ENCODE results near the gene SNX24. TPM values are rescaled to one million over a fixed set of nuclear protein-coding genes. Genes with fewer than 3 reads are reported as not detected.

The SNX24 gene
- polyA plus RNA-seq, 2 of the 4 experiments (the other 2 are of a cell fraction), result 20.4 to 22.4 TPM

DNA sequence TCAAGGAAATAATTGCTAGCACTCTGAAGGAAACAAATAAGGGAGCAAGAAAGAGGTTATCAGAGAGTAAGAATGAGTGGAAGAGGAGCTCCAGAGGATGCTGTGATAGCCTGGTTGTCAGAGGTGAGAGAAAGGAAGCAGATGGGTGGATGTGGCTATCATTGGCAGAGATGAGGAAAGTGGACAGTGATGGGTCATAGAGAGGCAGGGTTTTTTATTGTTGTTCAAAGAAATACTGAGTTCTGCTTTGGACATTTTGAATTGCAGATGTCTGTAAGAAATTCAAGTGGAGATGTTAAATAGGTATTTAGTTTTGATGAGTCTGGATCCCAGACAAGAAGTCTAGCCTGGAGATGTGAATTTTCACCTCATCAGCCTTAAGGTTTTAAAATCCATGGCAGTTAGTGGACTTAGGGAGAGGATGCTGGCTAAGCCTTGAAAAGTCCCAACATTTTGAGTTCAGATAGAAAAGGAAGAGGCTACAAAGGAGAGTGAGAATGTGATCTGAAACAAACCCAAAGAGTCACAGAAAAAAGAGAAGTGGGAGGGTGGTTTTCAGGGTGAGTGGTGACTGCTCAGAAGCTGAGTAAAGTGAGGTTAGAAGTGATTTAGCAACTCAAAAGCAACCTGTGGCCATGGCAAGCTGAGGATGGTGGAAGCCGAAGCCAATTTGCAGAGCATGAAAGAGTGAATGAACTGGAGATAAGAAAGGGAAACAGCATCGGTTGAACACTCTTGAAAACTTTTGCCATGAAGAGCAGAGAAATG is 140.7 kb downstream of the SNX24 start:
- FAIRE-seq (no peak), ATAC-seq (no peak), DNase-seq (ENCODE audit: low read depth in 1 of 2, low spot score in 1 of 2) (no peak)
- H3K4me1 ChIP-seq, result no peaks in the 10 kb centered on the region
- TF ChIP-seq FOSL2 (IDR thresholded peaks at IDR 0.05), result no peak
- no peak for TF ChIP-seq FOSL2 (CRISPR knock-in tag; IDR thresholded peaks at IDR 0.05)
- no peak for TF ChIP-seq HDAC2 (IDR thresholded peaks at IDR 0.05)
- TF ChIP-seq, protein P1, sequence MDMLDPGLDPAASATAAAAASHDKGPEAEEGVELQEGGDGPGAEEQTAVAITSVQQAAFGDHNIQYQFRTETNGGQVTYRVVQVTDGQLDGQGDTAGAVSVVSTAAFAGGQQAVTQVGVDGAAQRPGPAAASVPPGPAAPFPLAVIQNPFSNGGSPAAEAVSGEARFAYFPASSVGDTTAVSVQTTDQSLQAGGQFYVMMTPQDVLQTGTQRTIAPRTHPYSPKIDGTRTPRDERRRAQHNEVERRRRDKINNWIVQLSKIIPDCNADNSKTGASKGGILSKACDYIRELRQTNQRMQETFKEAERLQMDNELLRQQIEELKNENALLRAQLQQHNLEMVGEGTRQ (IDR thresholded peaks at IDR 0.05), result no peak
- TF ChIP-seq HOXA7 (CRISPR knock-in tag; IDR thresholded peaks at IDR 0.05), result no peak
- TF ChIP-seq CHD2 (IDR thresholded peaks at IDR 0.05; ENCODE audit: low read length, partially characterized antibody), result no peak
- no peak for TF ChIP-seq RCOR1 (IDR thresholded peaks at IDR 0.05; ENCODE audit: low read depth, low read length)
- TF ChIP-seq CBX2 (IDR thresholded peaks at IDR 0.05; ENCODE audit: borderline replicate concordance, low read depth), result no peak
- TF ChIP-seq NPAS2 (CRISPR knock-in tag; IDR thresholded peaks at IDR 0.05; ENCODE audit: borderline replicate concordance), result no peak
- TF ChIP-seq HOXB5 (CRISPR knock-in tag; IDR thresholded peaks at IDR 0.05), result no peak
- no peak for TF ChIP-seq KDM5A (IDR thresholded peaks at IDR 0.05)
- no peak for TF ChIP-seq GATA3 (IDR thresholded peaks at IDR 0.05; ENCODE audit: borderline replicate concordance)
- TF ChIP-seq, protein P2, sequence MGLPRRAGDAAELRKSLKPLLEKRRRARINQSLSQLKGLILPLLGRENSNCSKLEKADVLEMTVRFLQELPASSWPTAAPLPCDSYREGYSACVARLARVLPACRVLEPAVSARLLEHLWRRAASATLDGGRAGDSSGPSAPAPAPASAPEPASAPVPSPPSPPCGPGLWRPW (IDR thresholded peaks at IDR 0.05), result no peak
- TF ChIP-seq NFE2L2 (conservative IDR thresholded peaks at IDR 0.05; ENCODE audit: low read length), result no peak
- TF ChIP-seq, protein P3, sequence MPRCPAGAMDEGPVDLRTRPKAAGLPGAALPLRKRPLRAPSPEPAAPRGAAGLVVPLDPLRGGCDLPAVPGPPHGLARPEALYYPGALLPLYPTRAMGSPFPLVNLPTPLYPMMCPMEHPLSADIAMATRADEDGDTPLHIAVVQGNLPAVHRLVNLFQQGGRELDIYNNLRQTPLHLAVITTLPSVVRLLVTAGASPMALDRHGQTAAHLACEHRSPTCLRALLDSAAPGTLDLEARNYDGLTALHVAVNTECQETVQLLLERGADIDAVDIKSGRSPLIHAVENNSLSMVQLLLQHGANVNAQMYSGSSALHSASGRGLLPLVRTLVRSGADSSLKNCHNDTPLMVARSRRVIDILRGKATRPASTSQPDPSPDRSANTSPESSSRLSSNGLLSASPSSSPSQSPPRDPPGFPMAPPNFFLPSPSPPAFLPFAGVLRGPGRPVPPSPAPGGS (IDR thresholded peaks at IDR 0.05), result no peak
- TF ChIP-seq HOXB13 (CRISPR knock-in tag; IDR thresholded peaks at IDR 0.05; ENCODE audit: low read depth), result no peak
- TF ChIP-seq, protein P4, sequence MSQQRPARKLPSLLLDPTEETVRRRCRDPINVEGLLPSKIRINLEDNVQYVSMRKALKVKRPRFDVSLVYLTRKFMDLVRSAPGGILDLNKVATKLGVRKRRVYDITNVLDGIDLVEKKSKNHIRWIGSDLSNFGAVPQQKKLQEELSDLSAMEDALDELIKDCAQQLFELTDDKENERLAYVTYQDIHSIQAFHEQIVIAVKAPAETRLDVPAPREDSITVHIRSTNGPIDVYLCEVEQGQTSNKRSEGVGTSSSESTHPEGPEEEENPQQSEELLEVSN (IDR thresholded peaks at IDR 0.05; ENCODE audit: borderline replicate concordance, low read depth), result no peak
- no peak for TF ChIP-seq POLR2AphosphoS2 (conservative IDR thresholded peaks at IDR 0.05; ENCODE audit: low read length)
- no peak for TF ChIP-seq ZNF302 (CRISPR knock-in tag; IDR thresholded peaks at IDR 0.05)
- no peak overlapping the region for H3K27ac ChIP-seq
- 90% methylated on average over 2 of the region's 2 CpGs for WGBS (ENCODE audit: missing lambda C conversion rate)
- ChIA-PET POLR2A (no interaction called here), CTCF (no interaction called here)
- H3K9me3 ChIP-seq, result no peaks in the 10 kb centered on the region
- H3K4me3 ChIP-seq, result no peak overlapping the region
- no peak overlapping the region for H3K4me2 ChIP-seq

DNA sequence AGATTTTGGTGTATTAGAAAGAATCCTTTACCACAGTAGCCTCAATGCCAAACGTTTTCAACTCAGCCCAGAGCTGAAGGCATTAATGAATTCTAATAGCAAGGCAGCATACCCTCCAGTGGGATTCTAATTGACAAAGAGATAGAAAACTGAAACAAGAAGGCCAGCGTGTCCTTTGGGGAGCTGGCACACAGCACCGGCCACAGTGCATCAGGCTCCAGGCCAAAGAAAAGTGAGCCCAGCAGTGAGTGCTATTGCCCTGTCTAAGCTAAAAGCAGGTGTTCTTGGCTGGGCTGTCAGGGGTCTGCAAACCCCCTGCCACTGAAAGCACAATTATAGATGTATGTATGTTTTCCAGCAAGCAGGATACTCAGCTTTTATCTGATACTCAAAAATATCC is 150.7 kb downstream of the SNX24 start:
- ChIA-PET CTCF (interaction anchor here (0.6 kb wide), 1 partner anchor 315 kb away, joined by 3 read pairs; no protein-coding TSS in a partner anchor), POLR2A (no interaction called here)
- Histone ChIP-seq H3K4me2 (no peak overlapping the region), H3K9me3 (no peaks in the 10 kb centered on the region), H3K27ac (no peak overlapping the region), H3K4me1 (no peaks in the 10 kb centered on the region), H3K4me3 (no peak overlapping the region)
- FAIRE-seq (no peak), DNase-seq (ENCODE audit: low read depth in 1 of 2, low spot score in 1 of 2) (no peak), ATAC-seq (no peak)
- TF ChIP-seq FOXS1 (CRISPR knock-in tag; IDR thresholded peaks at IDR 0.05) (no peak), CBX2 (IDR thresholded peaks at IDR 0.05; ENCODE audit: borderline replicate concordance, low read depth) (no peak), EP300 (IDR thresholded peaks at IDR 0.05) (no peak), PHF8 (IDR thresholded peaks at IDR 0.05; ENCODE audit: borderline replicate concordance, low read depth) (no peak), FOSB (CRISPR knock-in tag; IDR thresholded peaks at IDR 0.05) (no peak), NPAS2 (CRISPR knock-in tag; IDR thresholded peaks at IDR 0.05; ENCODE audit: borderline replicate concordance) (no peak), GATA3 (IDR thresholded peaks at IDR 0.05; ENCODE audit: borderline replicate concordance) (no peak), SMC3 (IDR thresholded peaks at IDR 0.05) (no peak), EHF (CRISPR knock-in tag; IDR thresholded peaks at IDR 0.05) (no peak), JUNB (IDR thresholded peaks at IDR 0.05) (no peak), ZNF302 (CRISPR knock-in tag; IDR thresholded peaks at IDR 0.05) (no peak), KDM5A (IDR thresholded peaks at IDR 0.05) (no peak), MYC (IDR thresholded peaks at IDR 0.05; ENCODE audit: borderline replicate concordance, low read length) (no peak), TP53 (CRISPR knock-in tag; IDR thresholded peaks at IDR 0.05) (no peak)
- TF ChIP-seq, protein P5, sequence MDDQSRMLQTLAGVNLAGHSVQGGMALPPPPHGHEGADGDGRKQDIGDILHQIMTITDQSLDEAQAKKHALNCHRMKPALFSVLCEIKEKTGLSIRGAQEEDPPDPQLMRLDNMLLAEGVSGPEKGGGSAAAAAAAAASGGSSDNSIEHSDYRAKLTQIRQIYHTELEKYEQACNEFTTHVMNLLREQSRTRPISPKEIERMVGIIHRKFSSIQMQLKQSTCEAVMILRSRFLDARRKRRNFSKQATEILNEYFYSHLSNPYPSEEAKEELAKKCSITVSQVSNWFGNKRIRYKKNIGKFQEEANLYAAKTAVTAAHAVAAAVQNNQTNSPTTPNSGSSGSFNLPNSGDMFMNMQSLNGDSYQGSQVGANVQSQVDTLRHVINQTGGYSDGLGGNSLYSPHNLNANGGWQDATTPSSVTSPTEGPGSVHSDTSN (IDR thresholded peaks at IDR 0.05), result no peak
- 77% methylated on average over 3 of the region's 3 CpGs for WGBS (ENCODE audit: missing lambda C conversion rate)
